HG03108 (cell line): ENCODE measurements around the gene RIT1.
"Not testable (repeated sequence)": the region's sequence is repeated elsewhere in the genome, so short reads cannot be mapped to it uniquely, and the experiment has no call there.

ENCODE experiments used
- ATAC-seq: cut with Tn5 transposase; IDR thresholded peaks from one replicate; pipeline ENCODE4 v1.9.1; 2021; ENCODE audit warnings: moderate library complexity; ENCODE audit not compliant: unreplicated experiment

RIT1 gene

GRCh38 chr1:155934097-155934935, 23.2 kb upstream of the RIT1 start, which contains the start of gene KHDC4:
Gene KHDC4 (minus strand): TSS chr1:155934413. CDS start chr1:155934373, 40 bp downstream.
- ATAC-seq = peak; percentile 94

- no peak for ATAC-seq
Measured at GRCh38 chr1:155933591-155934096, 22.5 kb upstream of the RIT1 start.

- ATAC-seq = no peak
Measured at GRCh38 chr1:155932487-155932886, 21.3 kb upstream of the RIT1 start.

- no peak for ATAC-seq
Measured at GRCh38 chr1:155932081-155932480, 20.9 kb upstream of the RIT1 start.

- no peak for ATAC-seq
Measured at GRCh38 chr1:155931332-155932038, 20.3 kb upstream of the RIT1 start.

GRCh38 chr1:155930725-155931124, 19.6 kb upstream of the RIT1 start:
- not testable (repeated sequence) for ATAC-seq

- no peak for ATAC-seq
Measured at GRCh38 chr1:155929057-155929456, 17.9 kb upstream of the RIT1 start.

GRCh38 chr1:155925506-155925905, 14.4 kb upstream of the RIT1 start:
- ATAC-seq = no peak

GRCh38 chr1:155920717-155921116, 9.6 kb upstream of the RIT1 start:
- ATAC-seq = no peak

- ATAC-seq = no peak
Measured at GRCh38 chr1:155919801-155920200, 8.7 kb upstream of the RIT1 start.

GRCh38 chr1:155918660-155919059, 7.5 kb upstream of the RIT1 start:
- ATAC-seq = no peak

- no peak for ATAC-seq
Measured at GRCh38 chr1:155913969-155914757, 3.0 kb upstream of the RIT1 start.

GRCh38 chr1:155912056-155912536, 947 bp upstream of the RIT1 start:
- no peak for ATAC-seq

- no peak for ATAC-seq
Measured at GRCh38 chr1:155910621-155911121, 478 bp downstream of the RIT1 start.

GRCh38 chr1:155909894-155910293, 1.3 kb downstream of the RIT1 start:
- ATAC-seq = no peak

- no peak for ATAC-seq
Measured at GRCh38 chr1:155904261-155904660, 6.9 kb downstream of the RIT1 start.

- ATAC-seq = no peak
Measured at GRCh38 chr1:155900161-155900560, 11.0 kb downstream of the RIT1 start.

- ATAC-seq = no peak
Measured at GRCh38 chr1:155899683-155900082, 11.5 kb downstream of the RIT1 start.

GRCh38 chr1:155898888-155899287, 12.3 kb downstream of the RIT1 start:
- ATAC-seq = no peak

GRCh38 chr1:155897746-155898145, 13.4 kb downstream of the RIT1 start:
- no peak for ATAC-seq

- ATAC-seq = not testable (repeated sequence)
Measured at GRCh38 chr1:155896476-155896875, 14.7 kb downstream of the RIT1 start.
